NCI-H526 treated with DMSO at 0.1 percent for 48 hours (cell line): ENCODE data around the gene NTNG2.
"Not testable (repeated sequence)": the region's sequence is repeated elsewhere in the genome, so short reads cannot be mapped to it uniquely, and the experiment has no call there.

Experiments
- DNase-seq: peaks from one replicate; lab custom pipeline; 2025; lab: John Stamatoyannopoulos, UW

NTNG2 gene

DNA sequence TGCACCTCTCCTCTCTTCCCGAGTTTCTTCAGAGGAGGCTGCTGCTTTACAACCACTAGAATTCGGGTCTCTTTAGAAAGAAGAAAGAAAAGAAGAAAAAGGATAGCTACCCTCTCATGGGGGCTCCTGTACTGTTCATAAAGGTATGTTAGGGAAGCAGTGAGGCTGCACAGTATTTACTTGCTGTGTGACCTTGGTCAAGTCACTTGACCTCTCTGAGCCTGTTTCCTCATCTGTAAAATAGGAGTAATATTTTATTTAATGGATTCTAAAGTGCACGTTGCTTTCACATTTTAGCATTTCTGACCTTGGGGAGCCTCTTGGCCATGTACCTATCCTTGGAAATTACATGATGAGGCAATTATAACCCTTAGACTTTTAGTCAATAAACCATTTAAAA lies 104.2 kb downstream of the NTNG2 start:
- DNase-seq: no peak

DNA sequence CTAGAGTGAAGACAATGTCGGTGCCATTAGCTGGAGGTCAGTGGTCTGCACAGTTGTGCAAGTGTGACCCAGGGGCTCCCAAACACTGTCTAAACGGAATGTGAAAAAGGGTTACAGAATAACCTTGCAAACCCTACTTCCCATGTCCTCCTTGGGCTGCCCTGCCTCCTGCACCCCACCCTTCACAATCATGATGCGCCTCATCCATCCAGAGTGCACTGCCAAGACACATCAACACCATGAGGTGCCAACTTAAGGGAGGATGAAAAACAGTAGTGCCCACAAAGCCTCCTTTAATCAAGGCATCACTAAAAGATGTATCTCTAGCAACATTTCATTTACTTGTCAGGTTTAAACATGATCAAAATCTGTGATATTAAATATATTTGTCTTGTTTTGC lies 105.8 kb downstream of the NTNG2 start:
- no peak for DNase-seq

DNA sequence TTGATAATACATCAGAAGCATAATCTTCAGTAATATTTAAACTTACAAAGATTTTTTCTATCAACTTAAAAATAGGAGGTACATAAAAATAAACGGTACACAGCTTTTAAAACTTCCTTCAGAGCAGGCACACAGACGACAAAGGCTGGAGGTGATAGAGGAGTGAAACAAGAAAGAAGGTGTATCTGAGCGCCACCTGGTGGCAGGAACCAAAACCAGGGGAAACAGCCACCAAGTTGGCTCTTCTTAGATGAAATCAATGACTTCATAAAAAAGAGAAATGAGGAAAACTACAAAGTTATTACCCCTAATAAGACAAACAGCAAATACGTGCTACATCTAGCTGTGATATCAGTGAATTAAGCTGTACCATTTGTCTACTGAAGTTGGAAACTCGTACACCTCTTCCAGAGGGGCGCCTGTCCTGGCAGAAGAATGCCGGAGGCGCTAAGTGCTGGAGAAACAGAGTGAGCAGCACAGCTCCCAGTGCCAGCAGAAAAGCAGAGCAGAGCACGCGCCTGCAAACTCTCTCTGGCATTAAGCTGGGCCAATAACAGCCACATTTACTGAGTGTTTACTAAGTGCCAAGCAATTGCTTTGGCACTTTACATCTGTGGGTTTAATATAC lies 107.0 kb downstream of the NTNG2 start:
- no peak for DNase-seq

DNA sequence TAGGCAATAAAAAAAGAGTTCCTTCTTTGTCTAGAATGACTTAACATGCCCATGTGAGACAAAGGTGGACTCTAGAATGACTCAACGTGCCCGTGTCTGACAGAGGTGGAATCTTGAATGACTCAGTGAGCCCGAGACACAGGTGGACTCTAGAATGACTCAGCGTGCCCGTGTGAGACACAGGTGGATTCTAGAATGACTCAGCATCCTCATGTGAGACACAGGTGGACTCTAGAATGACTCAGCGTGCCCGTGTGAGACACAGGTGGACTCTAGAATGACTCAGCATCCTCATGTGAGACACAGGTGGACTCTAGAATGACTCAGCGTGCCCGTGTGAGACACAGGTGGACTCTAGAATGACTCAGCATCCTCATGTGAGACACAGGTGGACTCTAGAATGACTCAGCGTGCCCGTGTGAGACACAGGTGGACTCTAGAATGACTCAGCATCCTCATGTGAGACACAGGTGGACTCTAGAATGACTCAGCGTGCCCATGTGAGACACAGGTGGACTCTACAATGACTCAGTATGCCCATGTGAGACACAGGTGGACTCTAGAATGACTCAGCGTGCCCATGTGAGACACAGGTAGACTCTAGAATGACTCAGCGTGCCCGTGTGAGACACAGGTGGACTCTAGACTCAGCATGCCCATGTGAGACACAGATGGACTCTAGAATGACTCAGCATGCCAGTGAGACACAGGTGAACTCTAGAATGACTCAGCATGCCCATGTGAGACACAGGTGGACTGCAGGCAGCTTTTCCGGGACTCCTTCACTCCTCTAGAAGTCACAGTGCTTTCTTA lies 108.1 kb downstream of the NTNG2 start:
- DNase-seq: not testable (repeated sequence)

DNA sequence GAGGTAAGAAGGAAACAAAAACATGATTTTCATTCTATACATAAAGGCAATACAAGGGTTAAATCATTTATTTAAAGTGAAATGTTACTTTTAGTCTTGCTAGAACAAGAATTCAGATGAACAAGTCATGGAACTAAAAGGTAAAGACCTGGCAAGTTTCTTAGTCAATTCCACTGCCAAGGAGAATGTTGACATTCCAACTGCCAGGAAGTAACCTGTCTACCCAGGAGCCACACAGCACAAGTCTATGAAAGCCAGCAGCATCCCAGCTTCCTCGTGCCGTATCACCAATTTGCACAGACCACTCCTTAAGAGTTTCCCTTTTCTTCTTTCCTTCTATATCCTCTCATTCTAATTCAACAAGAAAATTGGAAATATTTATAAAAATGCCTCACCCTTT lies 113.0 kb downstream of the NTNG2 start:
- DNase-seq: no peak

DNA sequence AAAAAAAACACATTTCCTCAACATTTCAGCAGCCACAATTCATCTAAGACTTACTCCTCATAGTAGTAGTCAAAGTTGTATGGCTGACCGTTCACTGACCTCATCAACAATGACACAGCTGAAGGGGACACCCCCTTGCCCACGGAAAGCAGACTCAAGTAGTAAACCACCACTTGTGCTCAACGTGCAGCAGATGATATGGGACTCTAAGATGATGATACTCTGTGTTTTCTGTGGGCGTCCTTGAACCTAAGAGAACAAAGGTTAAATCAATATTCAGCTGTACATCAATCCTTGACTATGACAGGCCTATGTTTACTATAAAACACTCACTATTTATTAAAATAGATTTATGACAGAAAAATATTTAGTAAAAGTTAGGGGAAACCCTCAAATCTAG lies 121.3 kb downstream of the NTNG2 start:
- no peak for DNase-seq

DNA sequence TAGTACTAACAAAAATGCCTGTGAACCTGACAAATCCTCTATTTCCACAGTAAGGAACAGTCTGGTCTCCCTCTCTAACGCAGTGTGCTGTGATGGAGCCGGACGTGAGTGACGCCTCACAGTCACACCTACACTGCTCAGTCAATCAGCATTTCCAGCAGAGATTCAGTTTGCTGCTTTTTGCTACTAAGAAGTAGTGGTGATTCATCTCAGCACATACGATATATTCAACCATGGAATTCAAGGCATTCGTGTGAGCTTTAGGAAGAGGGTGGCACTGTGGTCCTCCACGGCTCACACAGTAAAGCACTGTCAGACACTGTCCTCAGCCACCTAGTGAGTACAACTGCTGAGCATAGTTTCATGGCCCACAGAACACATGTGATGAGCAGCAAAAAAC lies 122.0 kb downstream of the NTNG2 start:
- DNase-seq: no peak

DNA sequence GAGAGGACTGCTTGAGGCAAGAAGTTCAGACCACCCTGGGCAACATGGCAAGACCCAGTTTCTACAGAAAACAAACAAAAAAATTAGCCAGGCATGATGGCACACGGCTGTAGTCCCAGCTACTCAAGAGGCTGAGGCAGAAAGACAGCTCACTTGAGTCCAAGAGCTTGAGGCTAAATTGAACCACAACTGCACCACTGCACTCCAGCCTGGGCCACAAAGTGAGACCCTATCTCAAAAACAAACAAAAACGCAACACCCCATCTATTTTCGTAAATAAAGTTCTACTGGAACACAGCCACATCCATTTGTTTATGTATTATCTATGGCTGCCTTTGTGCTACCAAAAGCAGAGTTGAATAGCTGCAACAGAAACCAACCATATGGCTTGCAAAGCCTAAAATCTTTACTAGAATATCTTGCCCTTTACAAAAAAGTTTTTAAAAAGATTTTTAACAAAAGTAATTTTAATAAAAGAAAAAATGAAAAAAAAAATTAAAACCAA lies 125.5 kb downstream of the NTNG2 start:
- no peak for DNase-seq

DNA sequence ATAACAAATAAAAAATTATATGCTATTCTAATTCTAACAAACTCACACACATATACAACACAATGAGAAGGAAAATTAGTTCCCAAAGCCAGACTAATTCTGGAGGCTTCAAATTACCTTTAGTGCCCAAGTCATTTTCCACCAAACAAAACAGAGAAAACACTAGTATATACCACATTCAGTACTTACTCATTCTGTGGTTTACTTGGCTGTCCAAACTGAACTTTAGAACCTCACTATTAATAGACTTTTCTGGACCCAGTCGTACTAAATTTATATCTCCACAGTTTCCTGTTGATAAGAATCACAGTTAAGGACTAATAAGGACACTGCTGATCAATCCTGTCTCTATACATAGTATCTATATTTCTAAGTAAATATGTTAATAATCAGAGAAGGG lies 126.5 kb downstream of the NTNG2 start:
- no peak for DNase-seq

DNA sequence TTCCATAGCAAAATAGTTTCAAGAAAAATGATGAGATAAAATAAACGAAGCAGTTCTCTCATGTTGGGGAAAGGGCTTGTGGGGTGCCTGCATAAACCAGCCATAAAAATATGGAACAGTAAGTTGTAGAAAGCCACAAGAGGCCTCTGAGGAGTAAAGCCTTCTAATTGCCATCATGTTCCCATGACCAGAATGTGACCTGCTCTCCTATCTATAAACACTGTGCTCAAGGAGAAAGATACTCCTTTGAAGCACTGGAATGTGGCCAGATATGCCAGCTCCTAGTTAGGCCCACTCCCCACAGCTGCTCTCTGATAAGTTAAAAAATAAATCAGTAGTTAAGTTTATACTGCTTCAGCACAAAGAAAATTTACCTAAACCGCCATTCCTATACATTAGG lies 127.1 kb downstream of the NTNG2 start:
- DNase-seq: no peak

DNA sequence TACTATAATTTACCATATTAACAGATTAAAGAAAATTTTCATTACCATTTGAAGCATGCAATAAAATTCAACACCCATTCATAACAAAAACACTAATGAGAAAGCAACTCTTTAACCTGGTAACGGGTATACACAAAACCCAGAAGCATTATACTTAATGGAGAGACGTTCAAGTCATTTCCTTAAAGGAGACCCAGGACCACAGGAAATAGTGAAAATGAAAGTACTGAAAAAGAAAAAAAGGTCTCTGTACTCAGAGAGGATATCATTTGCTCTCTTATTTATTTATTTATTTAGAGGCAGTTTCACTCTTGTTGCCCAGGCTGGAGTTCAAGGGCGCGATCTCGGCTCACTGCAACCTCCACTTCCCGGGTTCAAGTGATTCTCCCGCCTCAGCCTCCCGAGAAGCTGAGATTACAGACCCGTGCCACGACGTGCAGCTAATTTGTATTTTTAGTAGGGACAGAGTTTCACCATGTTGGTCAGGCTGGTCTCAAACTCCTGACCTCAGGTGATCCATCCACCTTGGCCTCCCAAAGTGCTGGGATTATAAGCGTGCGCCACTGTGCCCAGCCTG lies 131.4 kb downstream of the NTNG2 start:
- no peak for DNase-seq
